Thyroid gland (tissue), 4 donors: ENCODE measurements around the gene TMEM266.

Source experiments
- POLR2A ChIP-seq, 2 donors: fragments of 450-650 bp; IDR thresholded peaks; one replicate each; pipeline ENCODE4 v1.6.1; 2017; ENCODE audit warnings: antibody characterized with exemption in 2 of 2, mild to moderate bottlenecking in 2 of 2, moderate library complexity in 1 of 2
- TF ChIP-seq, protein P1 (sequence below), 6 experiments: fragments of 200-600 bp in 3 of 6; fragments of 450-650 bp in 3 of 6; sonication (generic) in 3 of 6; IDR thresholded peaks; one replicate each; pipeline ENCODE4 v1.5.1; 2016 to 2019; ENCODE audit warnings: antibody characterized with exemption in 6 of 6, mild to moderate bottlenecking in 2 of 6, inconsistent platforms in 1 of 6, moderate library complexity in 1 of 6

DNA sequence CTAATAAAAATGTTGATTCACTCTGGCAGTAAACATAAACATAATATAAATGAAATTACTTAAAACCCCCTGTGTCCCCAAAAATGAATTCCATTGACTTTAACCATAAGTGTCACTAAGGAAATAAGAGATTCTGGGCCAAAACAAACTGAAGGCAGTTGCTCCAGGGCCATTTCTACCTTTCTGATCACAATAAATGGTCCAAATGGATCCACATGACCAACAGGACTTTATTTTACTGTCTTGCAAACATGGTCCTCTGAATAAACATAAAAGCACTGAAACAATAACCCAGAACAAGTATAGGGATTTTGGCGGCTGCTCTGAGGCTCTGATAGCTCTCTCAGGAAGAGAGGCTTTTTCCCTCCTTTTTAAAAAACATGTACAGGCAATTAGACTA lies 174.1 kb downstream of the TMEM266 start:
- TF ChIP-seq, protein P1, sequence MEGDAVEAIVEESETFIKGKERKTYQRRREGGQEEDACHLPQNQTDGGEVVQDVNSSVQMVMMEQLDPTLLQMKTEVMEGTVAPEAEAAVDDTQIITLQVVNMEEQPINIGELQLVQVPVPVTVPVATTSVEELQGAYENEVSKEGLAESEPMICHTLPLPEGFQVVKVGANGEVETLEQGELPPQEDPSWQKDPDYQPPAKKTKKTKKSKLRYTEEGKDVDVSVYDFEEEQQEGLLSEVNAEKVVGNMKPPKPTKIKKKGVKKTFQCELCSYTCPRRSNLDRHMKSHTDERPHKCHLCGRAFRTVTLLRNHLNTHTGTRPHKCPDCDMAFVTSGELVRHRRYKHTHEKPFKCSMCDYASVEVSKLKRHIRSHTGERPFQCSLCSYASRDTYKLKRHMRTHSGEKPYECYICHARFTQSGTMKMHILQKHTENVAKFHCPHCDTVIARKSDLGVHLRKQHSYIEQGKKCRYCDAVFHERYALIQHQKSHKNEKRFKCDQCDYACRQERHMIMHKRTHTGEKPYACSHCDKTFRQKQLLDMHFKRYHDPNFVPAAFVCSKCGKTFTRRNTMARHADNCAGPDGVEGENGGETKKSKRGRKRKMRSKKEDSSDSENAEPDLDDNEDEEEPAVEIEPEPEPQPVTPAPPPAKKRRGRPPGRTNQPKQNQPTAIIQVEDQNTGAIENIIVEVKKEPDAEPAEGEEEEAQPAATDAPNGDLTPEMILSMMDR (IDR thresholded peaks at IDR 0.05), result no peak
- no peak for TF ChIP-seq POLR2A (IDR thresholded peaks at IDR 0.05)
